HG03354 (cell line): Measurements from ENCODE around the gene YPEL4.

Experiments used
- ATAC-seq: cut with Tn5 transposase; IDR thresholded peaks from one replicate; pipeline ENCODE4 v1.9.1; 2021; ENCODE audit warnings: mild to moderate bottlenecking; ENCODE audit not compliant: unreplicated experiment, poor library complexity, severe bottlenecking

YPEL4 gene

GRCh38 chr11:57637626-57638004, 12.1 kb downstream of the YPEL4 start:
- ATAC-seq: no peak

DNA sequence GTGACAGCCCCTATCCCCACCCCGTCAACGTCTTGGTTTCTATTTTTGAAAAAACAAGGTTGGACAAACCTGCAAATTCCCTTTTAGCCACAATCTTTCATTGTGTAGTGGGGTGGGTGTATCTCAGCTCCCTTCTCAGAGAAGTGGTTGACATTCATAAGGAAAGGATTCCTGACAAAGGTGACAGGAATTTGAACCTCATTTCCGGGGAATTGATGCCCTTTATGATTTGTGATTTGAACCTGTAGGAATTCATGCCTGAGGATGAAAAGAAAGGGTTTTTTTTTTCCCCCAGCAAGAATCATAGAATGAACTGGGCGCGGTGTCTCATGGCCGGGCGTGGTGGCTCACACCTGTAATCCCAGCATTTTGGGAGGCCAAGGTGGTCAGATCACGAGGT, 14.5 kb downstream of the YPEL4 start:
- no peak for ATAC-seq

- ATAC-seq: no peak
These were observed 15.4 kb downstream of the YPEL4 start for GRCh38 chr11:57634311-57634710.

DNA sequence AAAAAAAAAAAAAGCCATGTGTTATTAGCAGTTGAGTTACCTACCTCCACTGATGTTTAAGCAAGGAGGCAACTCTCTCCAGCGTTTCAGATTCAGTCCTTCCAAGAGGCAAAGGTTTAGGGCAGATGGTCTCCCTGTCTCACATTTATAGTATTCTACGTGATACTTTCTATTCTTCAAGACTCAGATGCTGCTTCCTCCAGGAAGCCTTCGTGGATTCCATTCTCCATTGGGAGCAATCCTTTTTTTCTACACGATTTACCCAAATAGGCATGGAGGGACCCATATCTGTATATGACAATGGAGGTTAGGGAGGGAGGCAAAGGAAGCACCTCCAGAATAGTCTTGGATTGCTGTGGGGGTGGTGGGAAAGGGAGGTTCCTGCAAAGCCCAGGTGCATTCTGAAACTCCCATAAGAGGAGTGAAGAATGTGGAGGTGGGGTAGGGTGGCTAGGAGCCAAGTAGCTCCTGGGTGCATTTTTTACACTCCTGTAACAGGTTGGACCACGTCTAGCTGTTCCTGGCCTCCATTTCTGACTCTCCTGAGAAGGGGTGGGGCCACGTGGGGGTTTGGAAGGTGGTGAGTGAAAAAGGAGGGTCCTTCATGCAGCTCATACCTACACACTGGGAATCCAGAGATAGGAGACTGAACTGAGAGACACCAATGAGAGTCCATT, 16.2 kb downstream of the YPEL4 start:
- no peak for ATAC-seq

- ATAC-seq: no peak
These were observed 17.6 kb downstream of the YPEL4 start for GRCh38 chr11:57632116-57632515.

GRCh38 chr11:57630171-57630570, 19.5 kb downstream of the YPEL4 start:
- no peak for ATAC-seq

- ATAC-seq: no peak
These were observed 22.8 kb downstream of the YPEL4 start for GRCh38 chr11:57626895-57627294.

- no peak for ATAC-seq
These were observed 24.8 kb downstream of the YPEL4 start for GRCh38 chr11:57624864-57625263.

GRCh38 chr11:57622263-57622662, 27.4 kb downstream of the YPEL4 start:
- ATAC-seq: no peak

- no peak for ATAC-seq
These were observed 29.2 kb downstream of the YPEL4 start for GRCh38 chr11:57620467-57620866.

- no peak for ATAC-seq
These were observed 30.4 kb downstream of the YPEL4 start for GRCh38 chr11:57619331-57619730.

DNA sequence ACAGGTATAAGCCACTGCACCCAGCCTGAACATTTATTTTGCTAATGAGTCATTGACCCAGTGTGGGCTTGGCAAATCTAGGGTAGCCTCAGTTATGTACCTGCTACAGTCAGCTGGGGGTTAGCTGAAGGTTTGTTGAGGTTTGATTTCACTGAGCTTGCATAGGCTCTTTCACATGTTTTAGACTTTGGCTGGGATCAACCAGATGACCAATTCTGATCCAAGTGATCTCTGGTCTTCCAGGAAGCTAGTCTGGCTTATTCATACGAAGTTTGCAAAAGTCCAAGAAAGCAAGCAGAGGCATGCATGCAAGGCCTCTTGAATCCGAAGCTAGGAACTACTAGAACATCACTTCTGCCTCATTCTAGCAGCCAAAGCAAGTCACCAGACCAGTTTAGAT, 31.3 kb downstream of the YPEL4 start:
- ATAC-seq: no peak

- no peak for ATAC-seq
These were observed 33.1 kb downstream of the YPEL4 start for GRCh38 chr11:57616595-57616994.

DNA sequence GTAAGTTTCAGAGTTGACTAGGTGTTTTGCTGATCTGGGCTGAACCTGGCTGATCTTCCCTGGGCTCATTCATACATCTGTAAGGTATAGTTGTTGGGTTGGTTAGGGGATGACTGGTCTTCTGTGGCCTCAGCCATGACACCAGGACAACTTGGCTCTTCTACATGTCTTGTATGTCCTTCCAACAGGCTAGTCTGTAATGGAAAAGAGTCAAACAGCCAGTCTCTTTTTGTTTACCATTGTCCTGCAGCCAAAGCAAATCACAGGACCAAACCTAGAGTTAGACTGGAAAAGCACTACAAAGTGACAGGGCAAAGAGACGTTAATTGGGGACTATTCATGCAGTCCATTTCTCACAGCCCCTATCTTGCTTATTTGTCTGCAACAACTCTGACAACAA, 34.4 kb downstream of the YPEL4 start:
- ATAC-seq: no peak

GRCh38 chr11:57614234-57614772, 35.4 kb downstream of the YPEL4 start:
- ATAC-seq: no peak

- no peak for ATAC-seq
These were observed 39.5 kb downstream of the YPEL4 start for GRCh38 chr11:57610170-57610569.

GRCh38 chr11:57605028-57605420, 44.7 kb downstream of the YPEL4 start:
- no peak for ATAC-seq

DNA sequence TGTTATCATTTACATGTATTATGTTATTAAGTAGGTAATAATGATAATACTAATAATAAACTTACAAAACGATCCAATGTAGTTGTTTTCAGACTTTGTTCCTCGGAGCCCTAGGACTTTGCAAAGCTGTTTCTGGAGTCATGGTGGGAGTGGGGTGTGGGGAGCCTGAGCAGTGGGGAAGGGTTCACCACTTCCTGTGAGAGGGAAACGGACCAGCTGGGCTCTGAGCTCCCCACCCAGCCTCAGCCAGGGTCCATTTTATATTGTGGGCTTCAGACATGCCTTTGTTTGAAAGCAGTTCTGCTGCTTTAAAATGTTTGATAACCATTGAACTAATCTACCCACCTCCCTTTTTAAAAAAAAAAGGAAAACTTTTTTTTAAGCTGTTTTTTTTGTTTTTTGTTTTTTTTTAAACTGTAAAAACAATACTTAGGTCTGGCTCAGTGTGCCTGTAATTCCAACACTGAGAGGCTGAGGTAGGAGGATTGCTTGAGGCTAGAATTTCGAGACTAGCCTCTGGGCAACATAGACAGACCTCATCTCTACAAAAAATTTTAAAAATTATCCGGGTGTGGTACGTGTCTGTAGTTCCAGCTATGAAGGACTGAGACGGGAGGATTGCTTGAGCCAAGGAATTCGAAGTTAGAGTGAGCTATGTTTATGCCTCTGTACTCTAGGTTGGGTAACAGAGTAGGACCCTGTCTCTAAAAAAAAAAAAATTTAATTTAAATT, 45.2 kb downstream of the YPEL4 start:
- no peak for ATAC-seq

GRCh38 chr11:57601297-57601696, 48.4 kb downstream of the YPEL4 start:
- no peak for ATAC-seq

GRCh38 chr11:57599381-57599780, 50.3 kb downstream of the YPEL4 start:
- ATAC-seq: no peak

DNA sequence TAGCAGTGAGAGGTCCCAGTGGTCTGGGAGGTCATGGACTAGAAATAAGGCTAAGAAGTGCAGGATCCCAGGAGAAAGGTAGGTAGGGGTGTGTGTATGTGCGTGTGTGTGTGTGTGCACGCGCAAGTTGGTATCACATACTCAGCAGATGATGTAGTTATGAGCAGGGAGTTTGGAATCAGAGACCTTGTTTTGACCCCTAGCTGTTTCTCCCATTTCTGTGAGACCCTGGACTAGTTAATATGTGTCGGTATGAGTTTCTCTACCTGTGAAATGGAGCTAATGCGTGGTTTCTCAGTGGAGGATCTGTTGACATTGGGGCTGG, 50.9 kb downstream of the YPEL4 start:
- no peak for ATAC-seq
